ENCODE results near the gene RPL13A. TPM values are rescaled to one million over a fixed set of nuclear protein-coding genes. Genes with fewer than 3 reads are reported as not detected.

RPL13A gene
- total and polyA plus RNA-seq, 2 of the 13 experiments (the other 11 are each of a cell fraction or from before 2014, with no cell fraction given) = 2,601 to 3,407 TPM

GRCh38 chr19:49534632-49535385 is 47.4 kb downstream of the RPL13A start:
- POLR2A ChIA-PET = interaction anchor here (0.9 kb wide), 1 partner anchor 22 kb away, joined by 3 read pairs; the partner anchor contains the start of gene FCGRT
- H3K27ac ChIP-seq (ENCODE audit: extremely low read length, insufficient read depth, low read length) = no peak overlapping the region
- FAIRE-seq = no peak
- no peak overlapping the region for H2AFZ ChIP-seq (ENCODE audit: low read length)
- ATAC-seq = no peak
- no peaks in the 10 kb centered on the region for H4K20me1 ChIP-seq (ENCODE audit: insufficient read depth, low read length)
- no peaks in the 10 kb centered on the region for H3K27me3 ChIP-seq (ENCODE audit: control insufficient read depth in 1 of 2, insufficient read depth in 2 of 2, low read length in 2 of 2)
- 92% methylated on average over 8 of the region's 8 CpGs for WGBS (ENCODE audit: low lambda C conversion rate)
- H3K36me3 ChIP-seq (replicated peaks in 1 of 2; ENCODE audit: control insufficient read depth in 1 of 2, insufficient read depth in 2 of 2, low read length in 2 of 2) = peaks cover 17 to 45% of the 10 kb centered on the region in 2 experiments
- in situ Hi-C loops (cut with HindIII; ENCODE audit: extremely low pct_ligation_motif_present, low pct_unique_long_range_greater_than_20kb) (no loop called here), intact Hi-C loops (cut with micrococcal nuclease; ENCODE audit: unreplicated experiment) (no loop called here)
- CTCF ChIA-PET (ENCODE audit: low intra/inter-chr PET ratio, low total read pairs) = no interaction called here
- H3K4me1 ChIP-seq (ENCODE audit: insufficient read depth, low read length) = no peaks in the 10 kb centered on the region
- no peak overlapping the region for H3K9ac ChIP-seq (ENCODE audit: insufficient read depth, low read depth, low read length)
- no peak overlapping the region for H3K4me3 ChIP-seq (replicated peaks in 1 of 3; ENCODE audit: insufficient read depth in 1 of 3, low read depth in 2 of 3, low read length in 3 of 3)
- no peak for TF ChIP-seq ATF7-NPFF (CRISPR knock-in tag; IDR thresholded peaks at IDR 0.05; ENCODE audit: low read depth)
- TF ChIP-seq FOXM1 (CRISPR knock-in tag; IDR thresholded peaks at IDR 0.05) = no peak
- TF ChIP-seq ZBTB26 (CRISPR knock-in tag; IDR thresholded peaks at IDR 0.05; ENCODE audit: borderline replicate concordance) = no peak
- TF ChIP-seq FOXO1 (CRISPR knock-in tag; IDR thresholded peaks at IDR 0.05) = no peak
- TF ChIP-seq NR2F2 (IDR thresholded peaks at IDR 0.05; ENCODE audit: borderline replicate concordance, low read depth) = no peak
- no peak for TF ChIP-seq SP5 (CRISPR knock-in tag; IDR thresholded peaks at IDR 0.05; ENCODE audit: borderline replicate concordance, low read depth)
- no peak for TF ChIP-seq PHF5A (CRISPR knock-in tag; IDR thresholded peaks at IDR 0.05; ENCODE audit: low read depth, unreplicated experiment)
- TF ChIP-seq KLF15 (CRISPR knock-in tag; IDR thresholded peaks at IDR 0.05; ENCODE audit: borderline replicate concordance) = no peak
- no peak for TF ChIP-seq ZNF777 (CRISPR knock-in tag; IDR thresholded peaks at IDR 0.05)
- no peak for TF ChIP-seq KLF6 (CRISPR knock-in tag; IDR thresholded peaks at IDR 0.05)
- TF ChIP-seq ATF6 (CRISPR knock-in tag; conservative IDR thresholded peaks at IDR 0.05) = no peak
- TF ChIP-seq KAT2B (IDR thresholded peaks at IDR 0.05; ENCODE audit: borderline replicate concordance, low read depth, low read length) = no peak
- no peak for TF ChIP-seq MTA1 (CRISPR knock-in tag; IDR thresholded peaks at IDR 0.05; ENCODE audit: borderline replicate concordance)
- TF ChIP-seq ZMYM4 (CRISPR knock-in tag; IDR thresholded peaks at IDR 0.05) = no peak
- no peak for TF ChIP-seq ZNF383 (CRISPR knock-in tag; IDR thresholded peaks at IDR 0.05; ENCODE audit: borderline replicate concordance)
- no peak for TF ChIP-seq ZSCAN9 (CRISPR knock-in tag; IDR thresholded peaks at IDR 0.05; ENCODE audit: borderline replicate concordance)
- no peaks in the 10 kb centered on the region for H3K9me3 ChIP-seq (ENCODE audit: low read length)
- no peaks in the 10 kb centered on the region for H3K79me2 ChIP-seq (ENCODE audit: insufficient read depth, low read length)
- H3K4me2 ChIP-seq (ENCODE audit: low read depth, low read length) = no peak overlapping the region
- no peak for DNase-seq (ENCODE audit: low spot score)
- BruUV-seq (replicated peaks) = no TSS peak

Measured in HepG2 (cell line).